Fibroblast of skin of left quadriceps (primary cell): ENCODE results near the gene IZUMO1.
"Not testable (repeated sequence)": the region's sequence is repeated elsewhere in the genome, so short reads cannot be mapped to it uniquely, and the experiment has no call there.

Experiments
- DNase-seq, 2 experiments: peaks; one replicate each; pipeline ENCODE4 v3.0.0-alpha.2; 2013; ENCODE audit warnings: low read depth in 2 of 2

IZUMO1 gene

GRCh38 chr19:48746738-48747575 lies at the start of gene IZUMO1:
TSS of gene IZUMO1 (minus strand) at chr19:48746909. CDS start at chr19:48745859, 1,050 bp downstream.
- DNase-seq = peak; percentile 72 to 76

DNA sequence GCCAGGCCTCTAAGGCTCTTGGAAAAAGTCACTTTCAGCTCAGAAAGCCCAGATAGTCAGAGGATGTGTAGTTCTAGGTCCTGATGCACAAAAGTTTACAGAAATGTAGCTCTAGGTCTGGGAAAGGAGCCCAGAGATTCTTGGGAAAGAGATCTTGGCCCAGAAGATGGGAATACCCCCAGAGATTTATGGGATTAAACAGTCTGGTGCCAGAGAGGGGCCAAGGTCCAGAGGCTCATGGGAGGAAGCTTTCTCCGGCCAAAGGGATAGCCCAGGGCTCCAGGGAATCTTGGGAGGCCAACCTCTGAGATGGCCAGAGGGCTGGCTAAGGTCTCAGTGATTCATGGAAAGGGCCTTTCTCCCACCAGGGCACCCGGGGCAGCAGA lies 49.0 kb upstream of the IZUMO1 start:
- no peak for DNase-seq

GRCh38 chr19:48795055-48795684 lies 48.5 kb upstream of the IZUMO1 start:
- DNase-seq = peak; percentile 84 to 85

DNA sequence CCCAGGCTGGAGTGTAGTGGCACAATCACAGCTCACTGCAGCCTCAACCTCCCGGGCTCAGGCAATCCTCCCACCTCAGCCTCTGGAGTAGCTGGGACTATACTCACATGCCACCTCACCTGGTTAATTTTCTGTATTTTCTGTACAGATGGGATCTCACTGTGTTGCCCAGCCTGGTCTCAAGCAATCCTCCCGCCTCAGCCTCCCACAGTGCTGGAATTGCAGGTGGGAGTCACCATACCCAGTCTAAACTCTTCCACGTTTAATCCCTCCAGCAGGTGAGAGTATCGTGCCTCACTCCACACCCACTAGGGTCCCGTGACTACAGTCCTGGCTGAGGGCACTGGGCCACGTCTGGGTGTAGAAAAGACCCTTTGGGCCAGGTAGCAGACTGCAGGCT lies 47.6 kb upstream of the IZUMO1 start:
- DNase-seq = no peak

- no peak for DNase-seq
Observed at GRCh38 chr19:48793271-48793670, 46.6 kb upstream of the IZUMO1 start.

DNA sequence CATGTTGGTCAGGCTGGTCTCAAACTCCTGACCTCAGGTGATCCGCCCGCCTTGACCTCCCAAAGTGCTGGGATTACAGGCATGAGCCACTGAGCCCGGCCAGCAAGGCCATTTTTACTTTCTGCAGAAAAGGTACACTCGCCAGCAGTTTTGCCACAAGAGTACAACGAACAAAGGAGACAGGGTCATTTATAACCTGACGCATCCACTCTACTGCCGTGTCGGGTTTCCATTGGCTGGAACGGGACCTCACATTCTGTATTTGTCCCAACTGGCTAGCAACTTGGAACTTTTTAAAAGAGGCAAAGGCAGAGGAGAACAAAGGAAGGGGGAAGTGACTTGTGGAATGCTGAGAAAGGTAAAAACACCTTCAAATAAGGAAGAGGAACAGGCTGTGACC lies 40.6 kb upstream of the IZUMO1 start:
- not testable (repeated sequence) for DNase-seq

- not testable (repeated sequence) for DNase-seq
Observed at GRCh38 chr19:48786422-48786821, 39.7 kb upstream of the IZUMO1 start.

DNA sequence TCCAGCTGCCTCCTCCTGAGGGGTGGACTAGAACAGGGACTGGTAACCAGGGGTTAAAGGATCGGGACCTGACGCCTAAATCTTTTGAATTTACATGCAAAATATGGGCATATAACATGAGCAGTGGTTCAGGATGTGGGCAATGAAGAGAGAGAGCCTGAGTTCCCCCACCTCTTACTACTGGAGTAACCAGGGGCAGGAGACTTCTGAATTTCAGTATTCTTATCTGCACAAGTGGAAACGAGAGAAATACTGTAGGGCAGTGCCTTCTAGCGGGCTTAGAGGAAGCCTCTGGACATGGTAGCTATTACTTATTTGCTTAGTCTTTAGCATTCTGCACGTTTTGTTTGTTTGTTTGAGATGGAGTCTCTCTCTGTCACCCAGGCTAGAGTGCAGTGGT lies 37.8 kb upstream of the IZUMO1 start:
- no peak for DNase-seq

DNA sequence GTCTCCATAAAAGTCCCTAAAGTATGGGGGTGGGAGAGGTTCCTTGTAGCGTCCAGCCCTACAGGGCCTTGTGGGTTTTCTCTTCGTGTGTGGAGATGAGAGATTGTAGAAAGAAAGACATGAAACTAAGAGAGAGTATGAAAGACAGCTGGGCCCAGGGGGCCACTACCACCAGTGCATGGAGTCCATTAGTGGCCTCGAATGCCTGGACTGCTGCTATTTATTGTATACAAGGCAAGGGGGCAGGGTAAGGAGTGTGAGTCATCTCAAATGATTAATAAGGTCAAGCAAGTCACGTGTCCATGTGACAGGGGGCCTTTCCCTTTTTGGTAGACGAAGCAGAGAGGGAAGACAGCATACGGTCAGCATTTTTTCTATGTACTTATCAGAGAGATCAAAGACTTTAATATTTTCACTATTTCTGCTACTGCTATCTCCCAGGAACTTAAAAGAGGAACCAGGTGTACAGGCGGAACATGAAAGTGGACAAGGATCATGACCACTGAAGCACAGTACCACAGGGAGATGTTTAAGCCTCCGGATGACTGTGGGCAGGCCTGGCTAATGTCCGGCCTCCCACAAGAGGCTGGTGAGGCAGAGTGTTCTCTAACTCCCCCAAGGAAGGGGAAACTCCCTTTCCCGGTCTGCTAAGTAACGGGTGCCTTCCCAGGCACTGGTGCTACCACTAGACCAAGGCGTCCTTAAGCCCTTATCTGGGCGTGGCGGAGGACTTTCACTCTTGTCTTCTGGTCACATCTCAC lies 34.1 kb upstream of the IZUMO1 start:
- DNase-seq = no peak

DNA sequence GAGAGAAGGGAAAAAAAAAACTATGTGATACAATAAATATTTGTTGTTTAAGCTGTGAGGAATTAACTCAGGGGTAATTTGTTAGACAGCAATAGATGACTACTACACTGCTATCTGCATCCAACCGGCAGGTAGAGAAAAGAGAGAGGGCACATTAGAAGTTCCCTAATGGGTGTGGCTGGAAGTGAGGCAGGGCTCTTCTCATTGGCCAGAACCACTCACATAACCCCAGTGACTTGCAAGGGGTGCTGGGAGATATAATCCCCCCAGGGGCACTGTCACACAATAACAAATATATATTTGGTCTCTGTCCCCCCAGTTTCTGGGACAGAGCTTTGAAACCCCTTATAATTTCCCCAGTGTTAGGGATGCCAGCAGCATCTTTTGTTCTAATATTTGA lies 32.9 kb upstream of the IZUMO1 start:
- DNase-seq = no peak

DNA sequence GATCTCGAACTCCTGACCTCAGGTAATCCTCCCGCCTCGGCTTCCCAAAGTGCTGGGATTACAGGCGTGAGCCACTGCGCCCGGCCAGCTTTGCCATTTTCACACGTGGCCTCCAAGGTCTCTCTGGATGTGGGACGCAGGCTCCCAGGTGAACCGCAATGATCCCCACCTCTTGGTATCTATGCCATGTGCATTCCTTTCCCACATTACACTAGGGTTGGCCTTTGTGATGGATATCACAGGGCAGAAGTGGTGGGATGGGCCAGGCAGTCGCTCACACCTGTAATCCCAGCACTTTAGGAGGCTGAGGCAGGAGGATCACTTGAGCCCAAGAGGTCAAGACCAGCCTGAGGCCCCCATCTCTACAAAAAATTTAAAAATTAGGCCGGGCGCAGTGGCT lies 31.0 kb upstream of the IZUMO1 start:
- DNase-seq = no peak

GRCh38 chr19:48777139-48777538 lies 30.4 kb upstream of the IZUMO1 start:
- no peak for DNase-seq

- no peak for DNase-seq
Observed at GRCh38 chr19:48772503-48772953, 25.8 kb upstream of the IZUMO1 start.

GRCh38 chr19:48770734-48771472 lies 24.2 kb upstream of the IZUMO1 start:
- DNase-seq = no peak

DNA sequence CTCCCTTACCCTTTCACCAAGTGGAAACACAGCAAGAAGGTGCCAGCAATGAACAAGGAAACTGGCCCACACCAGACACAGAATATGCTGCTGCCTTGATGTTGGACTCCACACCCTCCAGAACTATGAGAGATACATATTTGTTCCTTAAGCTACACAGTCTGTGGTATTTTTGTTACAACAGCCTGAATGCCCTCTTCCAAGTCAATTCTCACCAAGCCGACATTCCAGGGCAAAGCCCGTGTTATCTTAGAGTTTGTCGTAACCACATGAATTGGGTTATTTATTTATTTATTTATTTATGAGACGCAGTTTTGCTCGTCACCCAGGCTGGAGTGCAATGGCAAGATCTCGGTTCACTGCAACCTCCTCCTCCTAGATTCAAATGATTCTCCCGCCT lies 23.6 kb upstream of the IZUMO1 start:
- DNase-seq = peak; percentile 13 to 17

GRCh38 chr19:48768994-48769713 lies 22.4 kb upstream of the IZUMO1 start:
- DNase-seq = no peak

GRCh38 chr19:48768171-48768753 lies 21.6 kb upstream of the IZUMO1 start:
- DNase-seq = not testable (repeated sequence)

DNA sequence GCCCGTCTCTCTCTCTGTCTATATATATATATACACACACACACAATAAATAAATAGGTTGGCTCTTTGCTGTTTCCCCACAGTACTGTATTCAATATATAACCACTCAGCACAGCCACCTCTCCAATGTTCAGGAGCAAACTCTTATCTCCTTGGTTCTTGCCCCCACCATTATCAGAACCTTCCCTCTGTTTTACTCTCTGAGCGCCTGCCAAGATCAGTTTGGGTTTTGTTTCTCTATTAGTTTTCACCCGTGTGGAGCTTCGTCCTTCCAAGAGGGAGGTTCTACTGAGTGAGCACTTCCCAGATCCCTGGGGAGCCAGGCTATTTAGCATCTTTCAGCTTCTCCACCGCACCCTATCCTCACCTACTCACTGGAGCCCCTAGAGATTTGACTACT lies 19.1 kb upstream of the IZUMO1 start:
- DNase-seq = not testable (repeated sequence)

- no peak for DNase-seq
Observed at GRCh38 chr19:48760504-48761205, 13.9 kb upstream of the IZUMO1 start.

DNA sequence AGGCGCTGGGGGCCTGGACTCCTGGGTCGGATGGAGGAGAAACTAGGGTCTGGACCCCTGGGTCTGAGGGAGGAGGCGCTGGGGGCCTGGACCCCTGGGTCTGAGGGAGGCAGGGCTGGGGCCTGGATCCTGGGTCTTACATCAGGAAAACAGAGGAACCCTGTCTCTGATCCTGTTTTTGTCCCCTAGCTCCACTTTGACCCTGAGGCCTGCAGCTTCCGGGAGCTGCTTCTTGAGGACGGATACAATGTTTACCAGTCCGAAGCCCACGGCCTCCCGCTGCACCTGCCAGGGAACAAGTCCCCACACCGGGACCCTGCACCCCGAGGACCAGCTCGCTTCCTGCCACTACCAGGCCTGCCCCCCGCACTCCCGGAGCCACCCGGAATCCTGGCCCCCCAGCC lies 11.0 kb upstream of the IZUMO1 start:
- DNase-seq = no peak
